ENCODE data around the gene WDR59. TPM values are rescaled to one million over a fixed set of nuclear protein-coding genes. Genes with fewer than 3 reads are reported as not detected.
A peak's percentile ranks its signal among the peaks of the same experiment; 100 is the strongest.
"Not testable (repeated sequence)": the region's sequence is repeated elsewhere in the genome, so short reads cannot be mapped to it uniquely, and the experiment has no call there.

WDR59 gene
- total RNA-seq, result 10.3 and 16.3 TPM in 2 replicates

DNA sequence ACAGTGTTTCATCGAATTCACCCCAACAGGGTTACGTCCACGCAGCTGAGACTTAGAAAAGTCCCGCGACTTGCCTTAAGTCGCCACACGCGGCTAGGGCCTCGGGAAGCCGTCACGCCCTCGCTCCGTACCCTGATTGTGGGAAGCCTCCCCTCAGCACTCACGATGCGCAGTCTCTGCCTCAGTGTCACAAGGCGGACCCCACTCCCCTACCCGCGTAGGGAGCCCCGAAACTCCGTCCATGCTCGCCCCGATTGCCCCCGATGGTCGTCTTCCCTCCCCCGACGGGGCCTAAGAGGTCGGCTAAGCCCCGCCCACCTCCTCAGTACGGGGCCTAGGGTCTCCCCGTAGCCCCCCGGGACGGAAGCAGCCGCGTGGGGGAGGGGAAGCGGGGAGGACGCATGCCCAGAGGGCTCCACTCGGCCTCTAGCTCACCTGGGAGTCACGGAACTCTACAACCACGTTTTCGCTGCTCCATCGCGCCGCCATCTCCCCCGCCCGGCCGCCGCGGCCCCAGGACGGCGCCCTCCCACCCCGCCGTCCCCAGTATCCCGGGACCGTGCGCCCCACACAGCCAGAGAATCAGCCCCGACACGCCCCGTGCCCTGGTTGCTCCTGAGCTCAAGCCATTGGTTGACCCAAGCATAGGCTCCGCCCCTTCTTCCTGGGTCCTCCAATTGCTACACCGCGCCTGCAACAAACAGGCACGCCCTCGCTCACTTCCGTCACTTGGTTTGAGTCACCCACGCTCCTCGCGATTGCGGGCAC lies at the start of gene WDR59:
Gene WDR59 (minus strand): TSS at position 595 of the 768 bp plus-strand sequence. CDS start 106 bp downstream, at position 489.
- peak; percentile 99 for DNase-seq

DNA sequence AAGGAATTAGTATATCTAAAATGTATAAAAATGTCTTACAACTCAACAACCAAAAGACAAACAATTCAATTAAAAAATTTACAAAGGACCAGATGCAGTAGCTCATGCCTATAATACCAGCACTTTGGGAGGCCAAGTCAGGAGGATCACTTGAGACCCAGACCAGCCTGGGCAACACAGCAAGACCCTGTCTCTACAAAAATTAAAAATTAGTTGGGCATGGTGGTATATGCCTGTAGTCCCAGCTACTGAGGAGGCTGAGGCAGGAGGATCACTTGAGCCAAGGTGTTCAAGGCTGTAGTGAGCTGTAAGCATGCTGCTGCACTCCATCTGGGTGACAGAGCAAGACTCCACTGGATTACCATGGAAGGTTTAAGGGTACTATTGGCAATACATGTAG lies 47.7 kb upstream of the WDR59 start:
- no peak for DNase-seq

GRCh38 chr16:75029854-75030253 lies 44.9 kb upstream of the WDR59 start:
- DNase-seq, result no peak

- DNase-seq, result no peak
Observed at GRCh38 chr16:75028544-75029135, 43.7 kb upstream of the WDR59 start.

- DNase-seq, result peak; percentile 30
Observed at GRCh38 chr16:75027520-75028300, 42.8 kb upstream of the WDR59 start.

GRCh38 chr16:75026892-75027391 lies 42.0 kb upstream of the WDR59 start:
- no peak for DNase-seq

GRCh38 chr16:75026239-75026891 lies 41.4 kb upstream of the WDR59 start:
- DNase-seq, result peak; percentile 94

DNA sequence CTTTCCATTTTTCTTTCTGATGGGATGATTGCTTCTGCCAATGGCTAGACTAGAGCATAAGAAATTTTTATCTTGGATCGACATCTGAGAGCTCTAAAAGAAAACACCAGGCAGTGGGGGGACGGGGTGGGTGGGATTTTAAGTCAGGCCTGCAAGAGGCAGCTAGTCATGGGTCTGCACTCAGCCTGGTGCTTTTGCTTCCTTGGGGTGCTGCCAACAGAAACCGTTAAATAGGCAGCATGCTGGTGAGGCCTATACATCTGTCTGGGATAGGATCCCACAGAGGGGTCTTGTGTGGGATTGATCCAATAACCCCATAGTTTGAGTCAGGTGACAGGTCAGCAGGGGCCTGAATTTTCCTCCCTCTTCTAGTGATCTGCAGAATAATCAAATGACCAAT lies 40.8 kb upstream of the WDR59 start:
- DNase-seq, result no peak

DNA sequence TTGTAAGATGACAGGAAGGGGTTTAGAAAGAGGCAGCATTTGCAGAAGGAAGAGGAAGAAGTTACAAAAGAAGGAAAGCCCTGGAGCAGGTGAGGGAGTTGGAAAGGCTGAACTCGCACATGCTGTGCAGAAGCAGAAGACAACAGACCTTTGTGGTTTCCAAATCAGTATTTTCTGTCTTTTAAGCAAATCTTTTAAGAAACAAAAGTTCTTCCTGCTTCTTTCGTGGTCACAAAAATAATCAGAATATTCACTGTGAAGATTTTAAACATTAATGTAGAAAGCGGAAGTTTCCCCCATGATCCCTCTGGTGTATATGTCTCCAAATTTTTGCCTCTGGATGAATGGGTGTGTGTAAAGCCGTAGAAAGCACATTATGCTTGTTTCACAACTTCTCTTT lies 39.7 kb upstream of the WDR59 start:
- no peak for DNase-seq

DNA sequence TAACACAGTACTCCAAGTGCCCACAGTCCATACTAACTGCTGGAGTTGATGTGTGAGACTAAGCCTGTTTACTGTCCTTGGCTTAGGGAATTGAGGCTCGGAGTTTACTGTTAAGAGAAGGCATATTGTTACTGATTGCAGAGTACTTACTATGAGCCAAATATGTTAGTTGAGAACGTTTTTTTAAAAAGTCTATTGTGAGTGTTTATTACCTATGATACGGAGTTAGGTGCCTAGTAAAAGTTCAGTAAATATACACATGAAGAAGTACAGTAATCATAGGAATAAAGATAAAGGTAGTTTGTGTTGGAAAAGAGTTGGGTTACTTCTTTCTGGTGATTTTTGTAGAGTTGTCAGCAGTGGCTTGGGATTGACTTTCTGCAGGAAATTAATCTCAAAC lies 39.3 kb upstream of the WDR59 start:
- DNase-seq, result no peak

- no peak for DNase-seq
Observed at GRCh38 chr16:75023009-75023408, 38.1 kb upstream of the WDR59 start.

DNA sequence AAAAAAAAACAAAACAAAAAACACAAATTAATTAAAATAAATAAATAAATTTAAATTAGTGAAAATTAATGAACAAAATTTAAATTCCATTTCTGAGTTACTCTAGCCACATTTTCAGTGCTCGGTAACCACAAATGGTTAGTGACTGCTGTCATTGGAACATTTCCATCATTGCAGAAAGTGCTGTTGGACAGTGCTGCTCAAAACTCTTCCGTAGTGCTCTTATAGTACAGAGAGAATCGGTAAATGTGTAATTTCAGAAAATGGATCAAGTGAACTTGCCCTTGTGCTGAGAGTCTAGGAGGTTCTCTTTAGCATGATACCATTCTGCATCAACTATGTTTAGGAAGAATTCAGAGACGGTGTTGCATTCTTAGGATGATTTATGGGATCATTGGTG lies 37.6 kb upstream of the WDR59 start:
- DNase-seq, result no peak

DNA sequence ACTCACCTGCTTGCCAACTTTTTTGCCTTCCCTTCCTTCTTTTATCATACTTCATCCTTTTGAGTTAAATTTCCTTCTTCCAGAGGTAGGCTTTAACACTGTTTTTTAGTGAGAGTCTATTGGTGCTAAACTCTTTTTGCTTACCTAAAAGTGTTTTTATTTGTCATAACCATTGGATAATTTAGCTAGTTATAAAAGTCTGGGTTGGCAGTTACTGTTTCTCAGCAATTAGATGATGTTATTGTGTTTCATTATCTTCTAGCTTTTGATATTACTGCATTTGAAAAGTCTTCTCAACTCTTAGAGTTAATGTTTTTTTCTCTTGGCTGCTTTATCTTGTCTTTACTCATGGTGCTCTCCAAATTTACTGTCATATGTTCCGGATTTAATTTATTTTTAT lies 36.5 kb upstream of the WDR59 start:
- DNase-seq, result no peak

GRCh38 chr16:75019586-75019985 lies 34.7 kb upstream of the WDR59 start:
- DNase-seq, result no peak

DNA sequence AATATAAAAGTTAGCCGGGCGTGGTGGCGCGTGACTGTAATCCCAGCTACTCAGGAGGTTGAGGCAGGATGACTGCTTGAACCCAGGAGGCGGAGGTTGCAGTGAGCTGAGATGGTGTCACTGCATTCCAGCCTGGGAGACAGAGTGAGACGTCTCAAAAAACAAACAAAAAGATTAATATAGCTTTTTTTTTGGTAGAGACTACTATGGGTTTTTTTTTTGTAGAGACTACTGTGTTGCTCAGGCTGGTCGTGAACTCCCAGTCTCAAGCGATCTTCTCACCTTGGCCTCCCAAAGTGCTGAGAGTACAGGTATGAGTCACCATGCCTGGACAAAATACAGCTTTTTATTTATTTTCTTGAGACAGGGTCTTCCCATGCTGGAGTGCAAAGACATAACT lies 34.1 kb upstream of the WDR59 start:
- DNase-seq, result no peak

- DNase-seq, result no peak
Observed at GRCh38 chr16:75017670-75018525, 33.0 kb upstream of the WDR59 start.

DNA sequence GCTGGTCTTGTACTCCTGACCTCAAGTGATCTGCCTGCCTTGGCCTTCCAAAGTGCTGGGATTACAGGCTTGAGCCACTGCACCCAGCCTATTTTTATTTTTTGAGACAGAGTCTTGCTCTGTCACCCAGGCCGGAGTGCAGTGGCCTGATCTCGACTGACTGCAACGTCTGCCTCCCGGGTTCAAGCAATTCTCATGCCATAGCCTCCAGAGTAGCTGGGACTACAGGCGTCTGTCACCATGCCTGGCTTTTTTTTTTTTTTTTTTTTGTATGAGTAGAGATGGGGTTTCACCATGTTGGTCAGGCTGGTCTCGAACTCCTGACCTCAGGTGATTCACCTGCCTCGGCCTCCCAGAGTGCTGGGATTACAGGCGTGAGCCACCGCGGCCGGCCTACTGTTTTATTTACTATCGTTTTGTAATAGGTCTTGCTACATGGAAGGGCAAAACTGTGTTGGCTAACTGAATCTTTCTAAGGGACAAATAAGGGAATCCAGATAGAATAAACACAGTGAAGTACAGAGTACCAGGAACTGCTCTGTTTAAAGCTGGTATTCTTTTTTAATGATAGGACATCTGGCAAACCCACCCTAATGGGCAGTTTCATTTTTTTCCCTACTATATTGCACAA lies 31.6 kb upstream of the WDR59 start:
- not testable (repeated sequence) for DNase-seq

- no peak for DNase-seq
Observed at GRCh38 chr16:75014318-75014717, 29.4 kb upstream of the WDR59 start.

- DNase-seq, result not testable (repeated sequence)
Observed at GRCh38 chr16:75013123-75013522, 28.2 kb upstream of the WDR59 start.

GRCh38 chr16:75012380-75013081 lies 27.6 kb upstream of the WDR59 start:
- DNase-seq, result peak; percentile 86
